Activated gamma-delta T cell treated with anti-CD3 and anti-CD28 coated beads, Interleukin-2, amount 50 U/mL, for 16 hours (primary cell): ENCODE data around the gene GRAMD2A.

Experiments used
- DNase-seq: peaks from one replicate; pipeline ENCODE4 v3.0.0-alpha.2; 2020; ENCODE audit warnings: low read depth

Gene GRAMD2A

DNA sequence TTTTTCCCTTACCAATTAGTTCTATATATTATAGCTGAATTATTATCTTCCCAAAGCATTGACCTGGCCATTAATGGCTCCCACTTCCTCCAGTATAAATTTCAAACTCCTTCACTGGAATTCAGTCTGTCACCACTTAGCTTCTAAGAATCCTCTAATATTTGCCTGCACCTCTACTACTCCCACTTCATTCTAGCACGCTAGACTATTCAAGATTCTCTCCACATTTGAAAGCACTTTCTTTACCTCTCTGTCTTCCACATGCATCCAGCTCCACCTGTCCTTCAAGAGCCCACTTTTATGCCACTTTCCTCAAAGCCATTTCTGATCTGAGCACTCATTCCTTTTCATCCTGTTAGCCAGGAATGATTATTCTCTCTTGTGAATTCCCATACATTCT is 64.4 kb downstream of the GRAMD2A start:
- no peak for DNase-seq

DNA sequence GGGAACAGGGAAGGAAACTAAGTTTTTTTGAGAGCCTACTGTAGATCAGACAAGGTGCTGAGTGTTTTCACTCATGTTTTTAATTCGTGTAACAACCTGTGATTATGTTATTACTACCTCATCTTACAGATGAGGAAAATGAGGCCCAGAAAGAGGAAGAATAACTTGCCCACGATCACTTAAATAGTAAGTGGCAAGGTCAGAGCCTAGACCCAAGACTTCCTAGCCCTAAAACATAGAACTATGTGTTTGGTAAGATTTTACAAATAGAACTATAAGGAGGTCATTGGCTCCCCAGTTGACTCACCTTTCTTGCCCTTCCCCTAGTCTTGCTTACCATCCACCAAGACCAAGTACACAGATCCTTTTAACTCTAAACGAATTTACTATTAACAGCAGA is 65.7 kb downstream of the GRAMD2A start:
- DNase-seq: no peak

- DNase-seq: no peak
Observed at GRCh38 chr15:72130272-72130671, 67.3 kb downstream of the GRAMD2A start.

DNA sequence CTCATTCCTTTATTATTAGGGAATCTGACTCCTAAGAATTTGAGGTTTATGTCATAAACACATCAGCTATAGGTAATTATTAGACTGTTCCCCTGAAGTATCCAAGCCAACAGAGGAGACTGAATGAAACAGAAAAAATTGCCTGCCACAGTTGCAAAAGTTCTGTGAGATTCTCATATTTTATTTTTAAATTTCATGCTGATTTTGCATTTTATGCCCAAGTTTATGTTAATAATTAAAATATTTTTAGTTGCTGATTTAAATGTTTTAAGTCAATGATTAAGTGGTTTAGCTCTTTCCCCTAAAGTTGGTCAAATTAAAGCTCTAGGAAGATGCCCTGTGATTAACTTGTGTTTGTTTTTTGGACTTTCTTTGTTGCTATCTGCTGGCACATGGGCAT is 69.2 kb downstream of the GRAMD2A start:
- DNase-seq: no peak

GRCh38 chr15:72127724-72128322 is 69.8 kb downstream of the GRAMD2A start:
- DNase-seq: no peak

DNA sequence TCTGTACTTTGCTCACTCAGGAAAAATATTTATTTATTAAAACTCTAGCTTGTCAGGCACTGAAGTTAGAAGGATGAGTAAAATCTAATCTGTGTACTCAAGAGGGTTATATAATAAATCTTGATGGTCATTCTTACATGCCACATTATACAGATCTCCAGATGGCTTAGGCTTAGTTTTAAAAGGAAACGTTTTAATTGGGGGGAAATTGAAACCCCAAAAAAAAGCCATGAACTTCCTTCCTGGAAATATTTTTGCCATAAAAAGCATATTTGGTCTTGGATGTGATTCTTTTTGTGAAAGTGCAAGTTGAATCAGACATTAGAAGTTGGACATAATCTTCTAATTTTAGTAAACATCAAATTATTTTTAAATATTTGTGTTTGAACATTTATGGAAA is 73.4 kb downstream of the GRAMD2A start:
- no peak for DNase-seq

DNA sequence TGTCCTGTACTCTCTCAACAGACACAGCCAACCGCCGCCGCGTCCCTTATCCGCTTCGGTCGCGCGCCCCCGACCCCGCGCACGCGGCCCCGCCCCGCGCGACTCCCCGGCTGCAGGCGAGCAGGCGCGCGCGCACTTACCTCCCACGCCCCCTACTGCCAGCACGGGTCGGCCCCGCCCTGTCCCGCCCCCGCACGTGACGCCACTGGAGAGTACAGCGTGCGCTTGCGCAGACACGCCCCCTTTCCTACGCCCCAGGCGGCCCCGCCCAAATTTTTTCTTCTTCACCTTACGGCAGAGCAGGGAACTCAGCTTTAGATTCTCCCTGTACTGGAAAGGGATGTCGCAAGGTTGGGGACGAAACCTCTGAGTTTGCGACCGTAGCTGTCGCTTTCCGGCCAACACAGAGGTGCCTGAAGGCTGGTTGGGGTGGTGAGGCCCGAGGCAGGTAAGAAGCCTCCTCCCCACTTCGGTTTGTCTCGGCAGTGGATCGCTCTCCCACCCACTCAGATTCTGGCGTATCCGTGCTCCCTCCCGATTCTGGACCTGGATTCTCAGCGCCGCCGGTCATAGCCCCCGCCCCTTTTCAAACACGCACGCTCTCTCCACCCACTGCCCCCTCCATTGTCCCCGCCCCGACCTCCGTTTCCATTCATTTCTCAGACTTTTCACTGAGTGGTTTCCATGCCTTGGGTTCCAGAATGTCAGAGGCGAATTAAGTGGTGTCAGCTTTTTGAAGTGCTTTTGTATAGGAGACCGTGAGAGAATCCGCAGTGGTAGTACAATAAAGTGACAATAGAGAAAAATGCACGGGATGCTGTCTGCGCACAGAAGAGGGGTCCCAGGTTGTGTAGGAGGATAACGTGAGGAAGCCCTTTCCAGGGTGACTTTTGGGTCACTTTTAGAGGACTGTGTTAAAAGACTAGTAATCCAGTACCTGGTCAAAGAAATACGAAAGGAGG is 79.3 kb downstream of the GRAMD2A start, which contains the start of the genes MYO9A and SENP8:
TSS of gene MYO9A (minus strand) at position 134 of the 962 bp plus-strand sequence. CDS start 71,587 bp downstream, outside the sequence.
TSS of gene SENP8 (plus strand) at position 387 of the 962 bp plus-strand sequence. CDS start 21,221 bp downstream, outside the sequence.
- DNase-seq: peak; percentile 99

GRCh38 chr15:72117486-72118016 is 80.0 kb downstream of the GRAMD2A start:
- DNase-seq: peak; percentile 44

- no peak for DNase-seq
Observed at GRCh38 chr15:72116731-72117485, 80.7 kb downstream of the GRAMD2A start.

DNA sequence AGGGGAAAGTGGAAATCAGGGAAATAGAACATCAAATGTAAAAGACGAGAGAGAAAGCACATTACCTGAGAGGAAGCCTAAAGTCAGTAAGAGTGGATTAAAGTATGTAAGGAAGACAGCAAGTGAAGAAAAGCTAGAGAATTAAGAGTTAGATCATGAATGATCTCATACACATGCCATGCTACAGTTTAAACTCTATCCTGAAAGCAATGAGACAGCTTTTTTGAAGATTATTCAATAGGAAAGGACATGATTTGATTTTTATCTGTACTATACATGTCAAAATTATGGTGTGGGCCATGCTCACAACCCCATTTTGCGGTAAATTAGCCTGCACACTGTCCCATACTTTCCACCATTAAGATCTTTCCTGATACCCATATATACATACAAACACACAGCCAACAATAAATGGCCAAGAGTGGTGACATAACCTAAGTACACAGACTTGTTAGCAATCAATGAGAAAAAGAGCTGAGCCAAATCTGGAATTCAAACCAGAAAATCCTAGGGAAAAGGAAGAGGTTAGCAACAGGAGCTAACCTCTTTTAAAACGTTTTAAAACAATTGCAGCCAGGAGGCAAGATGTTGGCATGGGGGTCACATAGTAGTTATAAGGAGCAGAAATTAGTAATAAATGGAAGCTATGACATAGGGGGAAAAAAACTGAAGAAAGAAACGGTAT is 84.1 kb downstream of the GRAMD2A start:
- no peak for DNase-seq

GRCh38 chr15:72112805-72113204 is 84.8 kb downstream of the GRAMD2A start:
- DNase-seq: no peak

- no peak for DNase-seq
Observed at GRCh38 chr15:72112116-72112515, 85.5 kb downstream of the GRAMD2A start.

- DNase-seq: no peak
Observed at GRCh38 chr15:72110355-72110754, 87.2 kb downstream of the GRAMD2A start.
